ENCODE measurements around the gene FETUB.
"Not testable (repeated sequence)": the region's sequence is repeated elsewhere in the genome, so short reads cannot be mapped to it uniquely, and the experiment has no call there.

FETUB gene

GRCh38 chr3:186697510-186697909 is 57.3 kb downstream of the FETUB start:
- H3K4me1 ChIP-seq (ENCODE audit: control insufficient read depth, insufficient read depth, low read length): no peaks in the 10 kb centered on the region
- no peaks in the 10 kb centered on the region for H3K9me3 ChIP-seq (ENCODE audit: control insufficient read depth, insufficient read depth, low read depth, low read length)
- H3K36me3 ChIP-seq (ENCODE audit: control insufficient read depth in 2 of 2, insufficient read depth in 1 of 2, low read length in 2 of 2): no peaks in the 10 kb centered on the region
- POLR2A ChIA-PET: no interaction called here
- H3K27ac ChIP-seq (ENCODE audit: extremely low read depth, low read depth, low read length): no peak overlapping the region
- CTCF ChIA-PET: interaction anchor here (0.5 to 1.0 kb wide), 2 partner anchors 43 to 467 kb away, joined by 3 to 4 read pairs; no protein-coding TSS in a partner anchor
- H3K4me3 ChIP-seq (ENCODE audit: low read depth, low read length): no peak overlapping the region
- no peak for TF ChIP-seq ZNF549 (tag by site-specific recombination; IDR thresholded peaks at IDR 0.05)
- TF ChIP-seq ZBTB10 (tag by site-specific recombination; IDR thresholded peaks at IDR 0.05): no peak
- no peak for TF ChIP-seq HOXC10 (CRISPR knock-in tag; IDR thresholded peaks at IDR 0.05)
- TF ChIP-seq GFI1B (tag by site-specific recombination; IDR thresholded peaks at IDR 0.05): no peak

GRCh38 chr3:186700267-186700666 is 60.1 kb downstream of the FETUB start:
- Histone ChIP-seq H3K9me3 (ENCODE audit: control insufficient read depth, insufficient read depth, low read depth, low read length) (no peaks in the 10 kb centered on the region), H3K4me3 (ENCODE audit: low read depth, low read length) (no peak overlapping the region), H3K36me3 (ENCODE audit: control insufficient read depth in 2 of 2, insufficient read depth in 1 of 2, low read length in 2 of 2) (no peaks in the 10 kb centered on the region), H3K4me1 (ENCODE audit: control insufficient read depth, insufficient read depth, low read length) (no peaks in the 10 kb centered on the region), H3K27ac (ENCODE audit: extremely low read depth, low read depth, low read length) (no peak overlapping the region)
- ChIA-PET POLR2A (no interaction called here), CTCF (no interaction called here)
- no peak for TF ChIP-seq AEBP2 (tag by site-specific recombination; IDR thresholded peaks at IDR 0.05; ENCODE audit: borderline replicate concordance)
- TF ChIP-seq ZNF324 (tag by site-specific recombination; IDR thresholded peaks at IDR 0.05): no peak
- no peak for TF ChIP-seq ZNF692 (tag by site-specific recombination; IDR thresholded peaks at IDR 0.05)
- no peak for TF ChIP-seq ZBTB20 (tag by site-specific recombination; IDR thresholded peaks at IDR 0.05)
- no peak for TF ChIP-seq ZEB2 (tag by site-specific recombination; IDR thresholded peaks at IDR 0.05)
- no peak for TF ChIP-seq ZNF549 (tag by site-specific recombination; IDR thresholded peaks at IDR 0.05)
- TF ChIP-seq ZNF510 (tag by site-specific recombination; IDR thresholded peaks at IDR 0.05; ENCODE audit: insufficient replicate concordance): no peak
- no peak for TF ChIP-seq ZBTB17 (tag by site-specific recombination; IDR thresholded peaks at IDR 0.05)

GRCh38 chr3:186702451-186702850 is 62.3 kb downstream of the FETUB start:
- CTCF ChIA-PET; H3K36me3 ChIP-seq (ENCODE audit: control insufficient read depth in 2 of 2, insufficient read depth in 1 of 2, low read length in 2 of 2); H3K27ac ChIP-seq (ENCODE audit: extremely low read depth, low read depth, low read length); H3K4me3 ChIP-seq (ENCODE audit: low read depth, low read length); H3K9me3 ChIP-seq (ENCODE audit: control insufficient read depth, insufficient read depth, low read depth, low read length); POLR2A ChIA-PET; H3K4me1 ChIP-seq (ENCODE audit: control insufficient read depth, insufficient read depth, low read length): not testable (repeated sequence)
